Caco-2 (cell line): ENCODE results near the gene FRMD4A. TPM values are rescaled to one million over a fixed set of nuclear protein-coding genes. Genes with fewer than 3 reads are reported as not detected.
"Not testable (repeated sequence)": the region's sequence is repeated elsewhere in the genome, so short reads cannot be mapped to it uniquely, and the experiment has no call there.

ENCODE experiments used
- BruUV-seq: library from RNA; stranded (reverse); fragments of 400-500 nt; replicated peaks from 2 replicates; lab custom pipeline; 2021; lab: Mats Ljungman, UMichigan
- CTCF ChIA-PET: fragments of 300-600 bp; sonication (Branson Sonifier 250); formaldehyde crosslinking; loops from one replicate; lab custom pipeline; 2022; ENCODE audit warnings: antibody characterized with exemption; lab: Charles Lee
- POLR2A ChIA-PET: fragments of 300-600 bp; sonication (Branson Sonifier 250); formaldehyde crosslinking; loops from one replicate; lab custom pipeline; 2022; ENCODE audit warnings: antibody characterized with exemption; lab: Charles Lee
- DNase-seq, 2 experiments: peaks; one replicate each; pipeline versions ENCODE4 v3.0.0 to v3.0.0-alpha.2; 2020 to 2022
- H3K27me3 ChIP-seq: replicated peaks from 2 replicates; pipeline ENCODE4 v1.6.0; 2011; ENCODE audit warnings: low read length; ENCODE audit not compliant: control insufficient read depth, insufficient read depth
- H3K36me3 ChIP-seq: 2 replicates; pipeline ENCODE4 v1.5.1; 2011; ENCODE audit warnings: low read length; ENCODE audit not compliant: control insufficient read depth, insufficient read depth
- H3K4me1 ChIP-seq: fragments of 250-450 bp; sonication (Bioruptor Pico); 2 replicates; pipeline ENCODE4 v1.5.1; 2020; ENCODE audit warnings: mild to moderate bottlenecking
- H3K4me3 ChIP-seq: 2 replicates; pipeline ENCODE4 v1.5.1; 2011; ENCODE audit warnings: low read depth, mild to moderate bottlenecking, control low read depth, low read length
- H3K9me3 ChIP-seq: fragments of 250-450 bp; sonication (Bioruptor Pico); 2 replicates; pipeline ENCODE4 v1.5.1; 2020; ENCODE audit warnings: mild to moderate bottlenecking, moderate library complexity
- H3K27ac Mint-ChIP-seq: one replicate; pipeline ENCODE4 v1.8.0; 2022; ENCODE audit warnings: mixed read lengths; ENCODE audit not compliant: unreplicated experiment
- H3K27me3 Mint-ChIP-seq: one replicate; pipeline ENCODE4 v1.8.0; 2022; ENCODE audit warnings: mixed read lengths; ENCODE audit not compliant: insufficient read depth, unreplicated experiment
- H3K36me3 Mint-ChIP-seq: one replicate; pipeline ENCODE4 v1.8.0; 2022; ENCODE audit warnings: mild to moderate bottlenecking, mixed read lengths; ENCODE audit not compliant: insufficient read depth, unreplicated experiment
- H3K4me1 Mint-ChIP-seq: one replicate; pipeline ENCODE4 v1.8.0; 2022; ENCODE audit warnings: low read depth, mixed read lengths; ENCODE audit not compliant: unreplicated experiment
- H3K4me3 Mint-ChIP-seq: one replicate; pipeline ENCODE4 v1.8.0; 2022; ENCODE audit warnings: mild to moderate bottlenecking, moderate library complexity, mixed read lengths; ENCODE audit not compliant: unreplicated experiment
- H3K9me3 Mint-ChIP-seq: one replicate; pipeline ENCODE4 v1.8.0; 2022; ENCODE audit warnings: mixed read lengths; ENCODE audit not compliant: unreplicated experiment
- intact Hi-C: fragments of 100-400 bp; cut with micrococcal nuclease; formaldehyde crosslinking; loops from one replicate; pipeline ENCODE4 v1.10.0; 2022; ENCODE audit not compliant: unreplicated experiment
- total RNA-seq: library from RNA; stranded (reverse); gene quantifications from 2 replicates; pipeline ENCODE4 v1.2.3, GENCODE V29; 2022
- TF ChIP-seq, protein P1 (sequence below), 2 experiments: fragments of 200-600 bp in 1 of 2; IDR thresholded peaks; 1 replicate in 1 of 2; 2 replicates in 1 of 2; pipeline versions ENCODE4 v1.5.1 to v1.8.0; 2011 to 2022; ENCODE audit warnings: antibody characterized with exemption in 1 of 2, control low read depth in 1 of 2, inconsistent platforms in 1 of 2, low read depth in 1 of 2, low read length in 1 of 2, mild to moderate bottlenecking in 1 of 2, moderate library complexity in 1 of 2; ENCODE audit not compliant: insufficient read depth in 1 of 2, severe bottlenecking in 1 of 2, unreplicated experiment in 1 of 2

The FRMD4A gene
- total RNA-seq, 1 experiment from 2014 or later = 52.1 TPM

GRCh38 chr10:13922586-13922985, 408.1 kb downstream of the FRMD4A start:
- Histone ChIP-seq H3K36me3 (no peaks in the 10 kb centered on the region), H3K27me3 (no peaks in the 10 kb centered on the region), H3K4me1 (no peaks in the 10 kb centered on the region), H3K4me3 (no peak overlapping the region), H3K9me3 (no peaks in the 10 kb centered on the region)
- Mint-ChIP-seq H3K36me3 (no peaks in the 10 kb centered on the region), H3K27me3 (peaks cover 6% of the 10 kb centered on the region), H3K27ac (no peak overlapping the region), H3K4me3 (no peak overlapping the region), H3K9me3 (no peaks in the 10 kb centered on the region), H3K4me1 (no peaks in the 10 kb centered on the region)
- BruUV-seq = no TSS peak
- intact Hi-C loops = no loop called here
- DNase-seq = no peak
- ChIA-PET POLR2A (no interaction called here), CTCF (no interaction called here)
- TF ChIP-seq, protein P1, sequence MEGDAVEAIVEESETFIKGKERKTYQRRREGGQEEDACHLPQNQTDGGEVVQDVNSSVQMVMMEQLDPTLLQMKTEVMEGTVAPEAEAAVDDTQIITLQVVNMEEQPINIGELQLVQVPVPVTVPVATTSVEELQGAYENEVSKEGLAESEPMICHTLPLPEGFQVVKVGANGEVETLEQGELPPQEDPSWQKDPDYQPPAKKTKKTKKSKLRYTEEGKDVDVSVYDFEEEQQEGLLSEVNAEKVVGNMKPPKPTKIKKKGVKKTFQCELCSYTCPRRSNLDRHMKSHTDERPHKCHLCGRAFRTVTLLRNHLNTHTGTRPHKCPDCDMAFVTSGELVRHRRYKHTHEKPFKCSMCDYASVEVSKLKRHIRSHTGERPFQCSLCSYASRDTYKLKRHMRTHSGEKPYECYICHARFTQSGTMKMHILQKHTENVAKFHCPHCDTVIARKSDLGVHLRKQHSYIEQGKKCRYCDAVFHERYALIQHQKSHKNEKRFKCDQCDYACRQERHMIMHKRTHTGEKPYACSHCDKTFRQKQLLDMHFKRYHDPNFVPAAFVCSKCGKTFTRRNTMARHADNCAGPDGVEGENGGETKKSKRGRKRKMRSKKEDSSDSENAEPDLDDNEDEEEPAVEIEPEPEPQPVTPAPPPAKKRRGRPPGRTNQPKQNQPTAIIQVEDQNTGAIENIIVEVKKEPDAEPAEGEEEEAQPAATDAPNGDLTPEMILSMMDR (IDR thresholded peaks at IDR 0.05; ENCODE audit: insufficient read depth in 1 of 2, low read depth in 1 of 2, low read length in 1 of 2, severe bottlenecking in 1 of 2, unreplicated experiment in 1 of 2) = no peak

GRCh38 chr10:13921941-13922340, 408.8 kb downstream of the FRMD4A start:
- DNase-seq = no peak
- H3K9me3 Mint-ChIP-seq = no peaks in the 10 kb centered on the region
- CTCF ChIA-PET = no interaction called here
- H3K27ac Mint-ChIP-seq = no peak overlapping the region
- H3K9me3 ChIP-seq = no peaks in the 10 kb centered on the region
- POLR2A ChIA-PET = no interaction called here
- no peak overlapping the region for H3K4me3 ChIP-seq
- no peaks in the 10 kb centered on the region for H3K36me3 ChIP-seq
- H3K36me3 Mint-ChIP-seq = no peaks in the 10 kb centered on the region
- intact Hi-C loops = no loop called here
- H3K4me1 Mint-ChIP-seq = no peaks in the 10 kb centered on the region
- no TSS peak for BruUV-seq
- H3K4me3 Mint-ChIP-seq = no peak overlapping the region
- TF ChIP-seq, protein P1 (IDR thresholded peaks at IDR 0.05; ENCODE audit: insufficient read depth in 1 of 2, low read depth in 1 of 2, low read length in 1 of 2, severe bottlenecking in 1 of 2, unreplicated experiment in 1 of 2) = no peak
- no peaks in the 10 kb centered on the region for H3K27me3 ChIP-seq
- H3K4me1 ChIP-seq = no peaks in the 10 kb centered on the region
- peaks cover 6% of the 10 kb centered on the region for H3K27me3 Mint-ChIP-seq

GRCh38 chr10:13921131-13921530, 409.6 kb downstream of the FRMD4A start:
- H3K9me3 Mint-ChIP-seq, DNase-seq, intact Hi-C loops, H3K36me3 Mint-ChIP-seq, CTCF ChIA-PET, H3K9me3 ChIP-seq, H3K27ac Mint-ChIP-seq, H3K36me3 ChIP-seq, H3K4me3 Mint-ChIP-seq, BruUV-seq, H3K4me1 ChIP-seq, H3K27me3 ChIP-seq, H3K4me3 ChIP-seq, H3K27me3 Mint-ChIP-seq, H3K4me1 Mint-ChIP-seq: not testable (repeated sequence)
- POLR2A ChIA-PET = interaction anchor here (0.6 kb wide), 1 partner anchor 515 kb away, joined by 7 read pairs; no protein-coding TSS in a partner anchor

DNA sequence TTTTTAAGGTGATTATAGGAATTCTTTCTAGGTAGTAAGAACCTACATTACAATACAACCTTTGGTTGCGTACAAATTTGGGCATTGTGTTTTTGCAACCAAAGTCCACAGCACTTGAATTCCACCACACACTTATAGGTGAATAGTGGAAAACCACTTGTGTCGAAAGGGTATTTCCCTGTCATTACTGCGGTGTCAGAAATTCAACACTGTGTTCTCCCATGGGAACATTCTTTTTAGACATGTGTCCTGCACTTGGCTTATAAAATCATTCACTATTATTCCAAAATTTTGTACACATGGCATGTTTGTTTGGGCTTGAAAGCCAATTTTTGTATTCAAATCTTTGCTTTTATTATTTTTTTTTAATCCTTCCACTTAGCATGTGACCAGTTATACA, 410.3 kb downstream of the FRMD4A start:
- Histone ChIP-seq H3K36me3 (no peaks in the 10 kb centered on the region), H3K4me3 (no peak overlapping the region), H3K4me1 (no peaks in the 10 kb centered on the region), H3K9me3 (no peaks in the 10 kb centered on the region), H3K27me3 (no peaks in the 10 kb centered on the region)
- ChIA-PET CTCF (no interaction called here), POLR2A (no interaction called here)
- intact Hi-C loops = no loop called here
- Mint-ChIP-seq H3K9me3 (no peaks in the 10 kb centered on the region), H3K36me3 (no peaks in the 10 kb centered on the region), H3K27ac (no peak overlapping the region), H3K4me3 (no peak overlapping the region), H3K27me3 (peaks cover 6% of the 10 kb centered on the region), H3K4me1 (no peaks in the 10 kb centered on the region)
- TF ChIP-seq, protein P1 (IDR thresholded peaks at IDR 0.05; ENCODE audit: insufficient read depth in 1 of 2, low read depth in 1 of 2, low read length in 1 of 2, severe bottlenecking in 1 of 2, unreplicated experiment in 1 of 2) = no peak
- no TSS peak for BruUV-seq
- no peak for DNase-seq
